Kidney glomerular epithelial cell (primary cell): Measurements from ENCODE around the gene ATP6AP1.

Experiments used
- DNase-seq: peaks from one replicate; lab custom pipeline; 2025; lab: John Stamatoyannopoulos, UW

The ATP6AP1 gene

DNA sequence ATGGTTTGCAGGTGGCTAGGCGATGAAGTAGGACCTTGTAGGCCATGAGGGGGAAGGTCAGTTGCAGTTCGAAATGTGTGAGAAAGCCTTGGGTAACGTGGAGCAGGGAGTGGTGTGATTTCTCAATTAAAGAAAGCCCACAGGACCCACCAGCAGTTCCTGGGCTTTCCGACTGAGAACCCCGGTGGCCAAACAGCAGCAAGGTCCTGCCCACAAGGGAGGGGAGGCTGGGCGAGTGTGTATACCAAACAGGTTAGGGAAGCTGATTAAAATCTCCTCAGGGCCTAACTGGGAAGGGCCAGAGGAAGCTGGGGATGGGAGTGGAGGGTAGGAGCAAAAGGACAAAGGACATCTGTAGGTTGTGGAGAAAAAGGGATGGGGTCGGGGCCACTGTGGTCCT lies 2.4 kb downstream of the ATP6AP1 start:
- DNase-seq, result no peak

DNA sequence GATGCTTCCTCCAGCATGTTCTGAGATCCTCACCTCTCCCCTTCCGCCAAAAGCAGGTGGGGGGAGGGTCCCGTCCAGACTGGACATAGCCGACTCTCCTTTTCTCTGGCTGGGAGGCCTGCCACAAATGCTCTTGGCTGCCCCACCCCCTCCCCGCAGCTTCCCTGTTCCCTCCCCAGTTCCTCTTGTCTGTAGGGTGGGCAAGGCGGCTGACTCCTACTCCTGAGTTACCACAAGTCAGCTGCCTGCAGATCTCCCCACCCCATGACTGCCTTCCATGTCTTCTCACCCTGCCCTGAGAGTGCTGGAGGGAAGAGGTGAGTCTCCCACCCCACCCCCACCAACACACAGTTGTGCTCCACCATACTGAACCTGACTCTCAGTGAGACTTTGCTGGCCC lies 2.9 kb downstream of the ATP6AP1 start:
- DNase-seq, result no peak

DNA sequence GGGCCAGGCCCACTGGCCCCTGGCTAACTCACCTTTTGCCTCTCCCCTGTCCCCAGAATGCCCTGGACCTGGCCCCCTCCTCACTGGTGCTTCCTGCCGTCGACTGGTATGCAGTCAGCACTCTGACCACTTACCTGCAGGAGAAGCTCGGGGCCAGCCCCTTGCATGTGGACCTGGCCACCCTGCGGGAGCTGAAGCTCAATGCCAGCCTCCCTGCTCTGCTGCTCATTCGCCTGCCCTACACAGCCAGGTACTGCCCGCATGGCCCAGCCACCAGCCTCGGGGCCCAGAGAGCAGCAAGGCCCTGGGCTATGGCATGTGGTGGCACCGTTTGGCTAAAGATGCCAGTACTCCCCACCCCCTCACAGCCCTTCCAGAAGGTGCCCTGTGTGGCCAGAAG lies 3.7 kb downstream of the ATP6AP1 start:
- DNase-seq, result no peak

DNA sequence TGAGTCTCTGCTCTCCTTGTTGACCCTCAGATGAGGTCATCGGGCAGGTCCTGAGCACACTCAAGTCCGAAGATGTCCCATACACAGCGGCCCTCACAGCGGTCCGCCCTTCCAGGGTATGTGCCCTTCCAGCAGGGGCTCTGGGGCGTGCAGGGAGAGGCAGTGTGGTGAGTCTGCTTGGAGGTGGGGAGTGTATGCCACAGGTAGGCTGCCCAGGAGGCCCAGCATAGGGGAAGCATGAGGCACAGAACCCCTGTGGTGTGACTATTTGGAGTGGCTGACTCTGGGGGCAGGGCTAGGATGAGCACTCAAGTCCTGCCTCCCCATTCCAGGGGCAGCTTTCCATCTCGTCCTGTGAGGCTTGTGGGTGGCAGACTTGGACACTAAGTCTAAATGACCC lies 5.1 kb downstream of the ATP6AP1 start:
- no peak for DNase-seq

DNA sequence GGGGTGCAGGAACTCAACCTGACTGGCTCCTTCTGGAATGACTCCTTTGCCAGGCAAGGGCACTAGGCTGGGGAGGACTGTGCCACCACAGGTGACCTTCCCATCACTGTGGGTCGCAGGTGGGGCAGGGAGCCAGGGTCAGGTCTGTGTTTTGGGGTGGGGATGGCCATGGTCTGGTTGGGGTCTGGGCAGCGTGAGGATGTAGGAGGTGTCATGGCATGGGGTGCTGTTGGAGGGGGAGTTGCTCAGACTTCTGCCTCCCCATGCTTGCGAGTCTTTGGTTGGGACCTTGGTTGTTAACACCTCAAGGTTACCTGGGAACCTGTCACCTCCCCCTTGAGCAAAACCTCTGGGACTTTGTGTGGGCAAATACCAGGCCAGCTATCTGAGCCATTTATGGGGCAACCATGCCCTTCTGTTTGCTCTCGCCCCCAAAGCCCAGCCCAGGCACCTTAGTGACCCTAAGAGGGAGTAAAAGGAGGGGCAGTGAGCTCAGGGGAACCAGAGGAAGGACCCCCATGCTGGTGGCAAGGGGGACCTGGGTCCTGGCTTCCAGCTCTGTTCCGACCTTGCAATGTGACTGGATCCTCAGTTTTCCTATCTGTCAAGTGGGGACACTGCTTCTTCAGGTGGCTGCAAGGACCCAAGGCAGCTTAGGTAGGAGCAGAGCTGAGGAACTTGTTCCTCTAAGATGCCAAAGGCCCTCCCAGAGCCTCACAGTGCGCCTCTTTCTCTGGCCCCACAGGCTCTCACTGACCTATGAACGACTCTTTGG lies 6.1 kb downstream of the ATP6AP1 start:
- no peak for DNase-seq

DNA sequence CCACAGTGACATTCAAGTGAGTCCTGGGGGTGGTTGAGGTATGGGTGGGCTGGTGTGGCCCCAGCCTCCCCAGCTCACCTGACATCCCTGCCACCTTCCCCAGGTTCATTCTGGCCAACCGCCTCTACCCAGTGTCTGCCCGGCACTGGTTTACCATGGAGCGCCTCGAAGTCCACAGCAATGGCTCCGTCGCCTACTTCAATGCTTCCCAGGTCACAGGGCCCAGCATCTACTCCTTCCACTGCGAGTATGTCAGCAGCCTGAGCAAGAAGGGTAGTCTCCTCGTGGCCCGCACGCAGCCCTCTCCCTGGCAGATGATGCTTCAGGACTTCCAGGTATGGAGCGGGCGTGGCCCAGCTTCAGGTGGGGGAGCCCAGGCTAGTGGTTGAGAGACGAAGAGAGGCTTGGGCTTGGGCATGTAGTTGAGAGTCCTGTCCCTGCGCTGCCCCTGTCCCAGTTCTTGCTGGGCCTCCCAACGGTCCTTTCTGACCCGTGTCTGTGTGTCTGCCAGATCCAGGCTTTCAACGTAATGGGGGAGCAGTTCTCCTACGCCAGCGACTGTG lies 6.8 kb downstream of the ATP6AP1 start:
- DNase-seq, result no peak

DNA sequence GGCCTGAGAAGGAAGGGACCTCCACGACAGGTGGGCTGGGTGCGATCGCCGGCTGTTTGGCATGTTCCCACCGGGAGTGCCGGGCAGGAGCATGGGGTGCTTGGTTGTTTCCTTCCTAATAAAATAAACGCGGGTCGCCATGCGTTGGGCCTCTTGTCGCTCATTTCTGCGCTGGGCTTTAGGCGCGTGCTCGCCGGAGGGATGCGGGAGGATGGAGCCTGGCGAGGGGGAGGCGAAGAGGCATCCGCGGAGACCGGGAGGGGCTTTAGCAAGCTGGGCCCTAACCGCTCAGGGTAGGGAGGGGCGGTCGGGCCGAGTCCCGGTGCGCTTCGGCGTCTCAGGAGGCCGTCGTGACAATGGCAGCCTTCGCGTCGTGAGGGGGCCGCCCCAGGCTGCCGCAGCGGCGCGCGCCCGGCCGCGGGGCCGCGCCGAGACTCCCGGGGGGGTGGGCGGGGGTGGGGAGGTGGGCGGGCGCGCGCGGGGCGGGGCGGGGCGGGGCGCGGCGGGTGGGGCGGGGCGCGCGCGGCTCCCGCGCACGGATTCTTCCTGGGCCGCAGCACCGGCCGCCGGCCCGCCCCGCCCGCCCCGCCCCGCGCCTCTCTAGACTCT lies 8.0 kb downstream of the ATP6AP1 start:
- no peak for DNase-seq

DNA sequence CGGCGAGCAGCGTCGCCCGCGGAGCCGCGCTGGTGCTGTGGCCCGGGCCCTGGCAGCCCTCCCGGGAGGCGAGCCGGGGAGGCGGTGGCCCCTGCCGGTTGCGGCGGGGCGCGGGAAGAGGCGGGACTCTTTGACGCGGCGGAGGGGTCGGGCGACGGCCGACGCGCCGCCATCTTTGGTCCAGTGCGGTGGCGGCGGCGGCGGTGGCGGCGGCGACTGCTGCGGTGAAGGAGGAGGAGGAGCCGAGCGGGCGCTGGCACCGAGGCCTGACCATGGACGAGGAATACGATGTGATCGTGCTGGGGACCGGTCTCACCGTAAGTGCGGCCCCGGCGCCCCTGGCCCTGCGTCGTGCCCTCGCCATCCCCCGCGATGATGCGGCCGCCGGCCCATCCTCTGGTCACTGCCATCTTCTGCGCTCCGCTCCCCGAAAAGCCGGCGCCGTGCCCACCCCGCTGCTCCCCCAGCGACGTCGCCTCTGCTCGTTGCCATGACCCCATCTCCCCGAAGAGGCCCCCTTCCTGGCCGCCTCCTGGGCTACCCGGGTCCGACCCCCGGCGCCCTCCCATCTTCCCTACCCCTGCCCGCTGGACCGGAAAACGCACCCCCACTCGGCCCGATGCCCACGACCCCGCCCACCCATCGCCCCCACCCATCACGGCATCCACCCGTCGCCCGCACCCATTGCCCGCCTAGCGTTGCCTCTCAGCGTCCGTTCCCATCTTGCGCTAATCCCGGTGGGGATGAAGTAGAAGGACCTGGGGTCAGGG lies 8.7 kb downstream of the ATP6AP1 start, which contains the start of gene GDI1:
TSS of gene GDI1 (plus strand) at position 172 of the 770 bp plus-strand sequence. CDS start at position 273, 101 bp downstream.
- DNase-seq, result no peak

DNA sequence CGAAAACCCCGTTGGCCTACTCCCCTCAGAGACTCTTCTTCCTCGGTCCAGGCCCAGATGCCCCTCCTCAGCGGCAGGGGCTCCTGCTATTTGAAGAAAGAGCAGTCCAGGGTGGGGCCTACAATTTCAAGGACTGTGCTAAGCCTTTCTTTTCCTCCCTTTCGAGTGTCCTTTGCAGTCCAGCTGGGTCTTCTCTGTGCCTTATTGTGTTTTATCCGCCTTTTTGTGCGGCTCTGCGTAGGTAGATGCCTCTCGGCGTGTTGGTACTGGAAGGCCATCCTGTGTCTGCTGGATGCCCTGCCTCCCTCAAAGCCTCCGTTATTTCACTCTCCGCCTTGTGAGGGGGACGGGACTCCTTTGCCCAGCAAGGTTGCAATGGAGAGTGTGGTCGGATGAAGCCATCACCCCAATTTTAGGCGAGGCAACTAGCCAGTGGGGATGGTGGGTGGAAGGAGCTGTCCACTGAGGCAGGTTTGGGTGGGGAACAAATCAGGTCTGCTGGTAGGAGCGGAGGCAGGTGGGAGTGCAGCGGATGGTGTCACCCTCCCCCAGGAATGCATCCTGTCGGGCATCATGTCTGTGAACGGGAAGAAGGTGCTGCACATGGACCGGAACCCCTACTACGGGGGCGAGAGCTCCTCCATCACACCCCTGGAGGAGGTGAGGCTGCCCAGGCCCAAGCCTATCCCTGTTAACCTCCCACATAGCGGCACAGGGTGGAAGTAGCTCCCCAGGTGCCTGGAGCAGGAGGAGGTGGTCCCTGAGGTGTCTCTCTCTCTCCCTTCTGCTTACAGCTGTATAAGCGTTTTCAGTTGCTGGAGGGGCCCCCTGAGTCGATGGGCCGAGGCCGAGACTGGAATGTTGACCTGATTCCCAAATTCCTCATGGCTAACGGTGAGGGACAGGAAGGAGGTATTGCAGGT lies 9.8 kb downstream of the ATP6AP1 start:
- DNase-seq, result no peak

DNA sequence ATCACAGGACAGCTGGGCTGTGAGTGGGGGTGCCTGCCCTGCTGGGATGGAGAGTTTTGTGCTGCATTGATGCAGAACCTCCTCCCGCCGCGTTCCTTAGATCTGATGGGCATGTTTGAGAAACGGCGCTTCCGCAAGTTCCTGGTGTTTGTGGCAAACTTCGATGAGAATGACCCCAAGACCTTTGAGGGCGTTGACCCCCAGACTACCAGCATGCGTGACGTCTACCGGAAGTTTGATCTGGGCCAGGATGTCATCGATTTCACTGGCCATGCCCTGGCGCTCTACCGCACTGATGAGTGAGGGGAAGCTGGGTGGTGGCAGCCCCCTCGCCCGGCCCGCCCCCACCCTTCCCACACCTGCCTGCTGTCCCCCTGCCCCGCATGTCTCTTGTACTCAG lies 11.4 kb downstream of the ATP6AP1 start:
- DNase-seq, result no peak

DNA sequence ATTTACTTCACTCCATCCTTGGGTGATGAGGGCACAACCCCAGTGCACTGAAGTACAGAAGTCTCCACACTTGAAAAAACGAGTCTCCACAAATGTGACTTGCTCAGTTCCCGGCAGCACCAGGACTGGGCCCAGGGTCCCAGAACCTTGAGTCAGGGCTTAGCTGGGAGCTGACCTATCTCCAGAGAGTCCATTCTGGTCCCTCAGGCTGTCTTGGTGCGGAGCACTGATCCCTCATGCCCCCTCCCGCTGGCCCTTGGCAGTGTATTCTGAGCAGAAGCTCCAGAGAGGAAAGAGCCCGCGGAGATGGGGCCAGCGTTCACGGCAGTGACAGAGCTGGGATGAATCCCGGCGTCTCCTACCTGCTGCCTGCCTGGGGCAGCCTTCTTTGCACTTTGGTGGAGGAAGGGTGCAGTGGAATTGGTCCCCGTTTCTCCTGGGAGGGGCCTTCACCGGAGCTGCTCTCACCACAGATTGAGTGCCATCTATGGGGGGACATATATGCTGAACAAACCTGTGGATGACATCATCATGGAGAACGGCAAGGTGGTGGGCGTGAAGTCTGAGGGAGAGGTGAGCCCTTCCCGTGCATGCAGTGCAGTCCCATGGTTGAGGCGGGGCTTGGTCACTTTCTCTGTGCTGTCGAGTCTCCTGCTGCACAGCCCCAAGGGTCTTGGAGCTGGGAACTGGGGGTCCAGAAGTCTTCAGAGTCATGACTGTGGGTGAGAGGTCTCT lies 12.3 kb downstream of the ATP6AP1 start:
- no peak for DNase-seq

DNA sequence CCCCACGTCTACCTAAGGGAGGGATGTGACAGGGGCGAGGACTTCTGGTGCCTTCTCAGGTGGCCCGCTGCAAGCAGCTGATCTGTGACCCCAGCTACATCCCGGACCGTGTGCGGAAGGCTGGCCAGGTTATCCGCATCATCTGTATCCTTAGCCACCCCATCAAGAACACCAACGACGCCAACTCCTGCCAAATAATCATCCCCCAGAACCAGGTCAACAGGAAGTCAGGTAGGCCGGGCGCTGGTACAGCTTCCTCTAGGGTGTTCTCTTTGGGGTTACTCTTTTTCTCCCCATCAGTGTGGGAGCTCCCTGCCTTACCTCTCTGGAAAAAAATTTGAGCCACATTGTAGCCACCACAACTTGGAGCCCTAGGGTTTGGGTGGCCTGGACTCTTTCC lies 13.1 kb downstream of the ATP6AP1 start:
- DNase-seq, result no peak

DNA sequence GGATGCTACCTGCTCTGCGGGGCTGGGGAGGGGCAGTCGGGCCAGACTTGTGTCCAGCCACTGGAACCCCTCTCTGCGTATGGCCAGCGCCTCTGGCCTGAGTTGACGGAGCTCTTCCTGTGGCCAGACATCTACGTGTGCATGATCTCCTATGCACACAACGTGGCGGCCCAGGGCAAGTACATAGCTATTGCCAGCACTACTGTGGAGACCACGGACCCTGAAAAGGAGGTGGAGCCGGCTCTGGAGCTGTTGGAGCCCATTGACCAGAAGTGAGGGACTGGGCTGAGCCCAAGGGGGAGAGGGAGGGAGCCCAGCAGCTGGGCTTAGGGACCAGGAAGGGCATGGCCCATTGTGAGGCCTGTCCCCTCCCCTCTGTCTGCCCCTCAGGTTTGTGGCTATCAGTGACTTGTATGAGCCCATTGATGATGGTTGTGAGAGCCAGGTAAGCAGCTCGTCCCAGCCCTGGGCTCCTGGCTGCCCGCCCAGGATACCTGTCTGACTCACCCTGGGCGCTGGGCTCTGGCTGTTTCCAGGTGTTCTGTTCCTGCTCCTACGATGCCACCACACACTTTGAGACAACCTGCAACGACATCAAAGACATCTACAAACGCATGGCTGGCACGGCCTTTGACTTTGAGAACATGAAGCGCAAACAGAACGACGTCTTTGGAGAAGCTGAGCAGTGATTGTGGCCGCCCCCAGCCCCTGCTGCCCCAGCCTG lies 13.7 kb downstream of the ATP6AP1 start:
- no peak for DNase-seq

DNA sequence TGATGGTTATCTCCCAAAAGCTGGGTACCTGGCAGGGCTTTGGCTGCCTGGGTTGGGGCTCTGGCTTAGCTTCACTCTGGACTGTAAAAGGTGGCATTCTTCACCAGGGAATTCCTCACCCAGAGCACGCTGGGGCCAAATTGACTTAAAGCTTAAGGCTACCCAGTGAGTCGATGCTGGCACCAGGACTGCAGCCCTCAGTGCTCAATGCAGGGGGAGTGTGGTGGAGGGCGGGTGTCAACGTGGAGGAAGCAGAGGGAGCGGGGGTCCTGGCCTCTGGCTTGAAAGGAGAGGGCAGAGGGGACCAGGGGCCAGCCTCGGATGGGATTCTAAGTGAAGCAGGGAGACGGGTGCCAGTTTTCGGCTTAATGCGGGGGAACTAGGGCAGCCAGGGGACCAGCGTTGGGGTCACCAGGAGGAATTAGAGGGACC lies 15.0 kb downstream of the ATP6AP1 start:
- no peak for DNase-seq

DNA sequence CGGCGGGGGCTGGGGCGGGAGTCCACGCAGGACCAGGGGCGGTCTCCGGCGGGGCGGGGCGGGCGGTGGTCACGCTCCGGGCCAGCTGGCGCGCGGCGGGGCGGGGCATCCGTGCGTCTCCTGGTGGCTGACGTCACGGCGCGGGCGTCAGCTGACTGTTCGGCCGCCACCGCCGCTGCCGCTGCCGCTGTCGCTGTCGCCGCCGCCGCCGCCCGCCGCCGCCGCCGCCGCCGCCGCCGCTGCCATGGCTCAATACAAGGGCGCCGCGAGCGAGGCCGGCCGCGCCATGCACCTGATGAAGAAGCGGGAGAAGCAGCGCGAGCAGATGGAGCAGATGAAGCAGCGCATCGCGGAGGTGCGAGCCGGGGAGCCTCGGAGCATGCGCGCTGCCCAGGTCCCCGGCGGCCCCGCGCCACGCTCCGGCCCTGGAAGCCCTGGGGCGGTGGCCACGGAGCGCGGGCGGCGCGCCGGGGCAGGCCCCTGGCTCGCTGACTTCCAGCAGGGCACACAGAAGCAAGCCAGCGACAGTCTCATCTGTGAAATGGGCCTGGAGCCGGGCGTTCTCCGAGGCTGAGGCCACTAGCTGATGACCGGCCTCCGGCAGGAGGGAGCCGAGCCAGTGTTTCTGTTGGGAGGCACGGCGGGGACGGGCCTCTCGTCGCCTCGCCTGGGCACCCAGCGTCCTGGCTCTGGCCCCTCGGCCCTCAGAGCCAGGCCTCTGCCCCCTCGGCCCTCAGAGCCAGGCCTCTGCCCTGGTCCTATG lies 15.7 kb downstream of the ATP6AP1 start, which contains the start of gene FAM50A:
TSS of gene FAM50A (plus strand) at position 150 of the 763 bp plus-strand sequence. CDS start at position 245, 95 bp downstream.
- peak; percentile 4 for DNase-seq

DNA sequence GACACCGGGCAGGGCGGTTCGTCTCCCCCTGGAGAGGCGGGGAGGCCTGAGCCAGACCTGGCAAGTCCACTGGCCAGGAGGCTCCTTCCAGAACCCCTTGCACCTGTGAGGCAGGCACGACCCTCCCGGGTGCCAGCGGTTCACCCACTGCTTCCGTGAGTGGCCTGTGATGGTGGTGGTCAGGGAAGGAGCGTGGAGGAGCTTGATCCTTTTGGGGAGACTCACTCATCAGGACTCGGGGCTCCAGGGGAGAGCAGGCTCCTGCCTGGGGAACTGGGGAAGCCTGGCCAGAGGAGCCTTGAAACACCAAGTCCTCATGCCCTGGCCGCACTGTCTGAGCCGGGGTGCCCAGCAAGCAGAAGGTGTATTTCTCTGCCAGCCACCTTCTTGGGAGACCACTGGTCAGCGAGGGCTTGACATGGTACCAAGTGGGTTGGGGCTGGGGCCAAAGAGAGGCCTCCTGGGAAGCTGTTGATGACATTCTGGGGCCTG lies 16.3 kb downstream of the ATP6AP1 start:
- DNase-seq, result no peak

DNA sequence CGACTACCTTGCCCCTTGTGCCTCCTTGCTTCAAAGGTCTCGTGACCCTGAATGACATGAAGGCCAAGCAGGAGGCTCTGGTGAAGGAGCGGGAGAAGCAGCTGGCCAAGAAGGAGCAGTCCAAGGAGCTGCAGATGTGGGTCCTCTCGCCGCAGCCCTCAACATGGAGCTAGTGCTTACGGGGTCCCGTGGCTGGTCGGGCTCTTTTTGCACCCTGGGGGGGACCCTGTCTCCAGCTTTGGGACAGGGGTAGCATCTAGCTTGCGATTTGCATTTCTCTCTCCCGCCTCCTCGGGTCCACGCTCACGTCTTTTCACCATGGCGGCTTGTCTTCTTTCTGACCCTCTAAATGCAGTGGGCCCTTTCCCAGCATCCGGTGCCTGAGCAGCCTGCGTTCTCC lies 17.3 kb downstream of the ATP6AP1 start:
- DNase-seq, result no peak

DNA sequence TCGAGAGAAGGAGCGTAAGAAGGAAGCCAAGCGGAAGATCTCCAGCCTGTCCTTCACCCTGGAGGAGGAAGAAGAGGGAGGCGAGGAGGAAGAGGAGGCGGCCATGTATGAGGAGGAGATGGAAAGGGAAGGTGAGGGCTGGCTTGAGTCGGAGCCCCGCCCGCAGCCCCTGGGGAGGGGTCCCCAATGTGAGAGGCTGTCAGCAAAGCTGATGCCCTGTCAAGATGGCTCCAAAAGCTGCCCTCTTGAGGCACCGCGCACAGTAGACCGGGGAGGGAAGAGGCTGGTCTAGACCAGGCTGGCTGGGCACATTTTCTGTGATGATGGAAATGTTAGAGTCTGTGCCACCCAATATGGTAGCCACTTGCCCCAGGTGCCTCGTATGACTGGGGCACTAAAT lies 18.0 kb downstream of the ATP6AP1 start:
- no peak for DNase-seq

DNA sequence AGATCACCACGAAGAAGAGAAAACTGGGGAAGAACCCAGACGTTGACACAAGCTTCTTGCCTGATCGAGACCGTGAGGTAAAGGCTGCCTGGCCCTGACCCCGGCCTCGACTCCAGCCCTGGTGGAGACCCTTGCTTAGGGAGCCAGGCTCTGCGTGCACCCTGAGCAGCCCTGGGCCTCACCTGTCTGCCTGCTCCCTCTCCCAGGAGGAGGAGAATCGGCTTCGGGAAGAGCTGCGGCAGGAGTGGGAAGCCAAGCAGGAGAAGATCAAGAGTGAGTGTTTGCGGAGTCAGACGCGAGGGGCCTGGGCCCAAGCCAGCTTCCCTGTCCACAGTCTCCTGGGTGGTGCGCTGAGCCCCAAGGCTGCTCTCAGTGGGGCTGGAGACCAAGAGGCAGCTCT lies 20.0 kb downstream of the ATP6AP1 start:
- DNase-seq, result no peak
